Stimulated activated CD8-positive, alpha-beta memory T cell treated with anti-CD3 and anti-CD28 coated beads, Interleukin-12 subunit alpha, Interleukin-12 subunit beta, amount 100 ng/mL, for 4 hours (primary cell): ENCODE data around the gene RALGPS2.

Experiments
- DNase-seq: peaks from one replicate; pipeline ENCODE4 v3.0.0-alpha.2; 2020; ENCODE audit warnings: low read depth

Gene RALGPS2

GRCh38 chr1:178867670-178868069 is 142.6 kb downstream of the RALGPS2 start:
- DNase-seq: no peak

DNA sequence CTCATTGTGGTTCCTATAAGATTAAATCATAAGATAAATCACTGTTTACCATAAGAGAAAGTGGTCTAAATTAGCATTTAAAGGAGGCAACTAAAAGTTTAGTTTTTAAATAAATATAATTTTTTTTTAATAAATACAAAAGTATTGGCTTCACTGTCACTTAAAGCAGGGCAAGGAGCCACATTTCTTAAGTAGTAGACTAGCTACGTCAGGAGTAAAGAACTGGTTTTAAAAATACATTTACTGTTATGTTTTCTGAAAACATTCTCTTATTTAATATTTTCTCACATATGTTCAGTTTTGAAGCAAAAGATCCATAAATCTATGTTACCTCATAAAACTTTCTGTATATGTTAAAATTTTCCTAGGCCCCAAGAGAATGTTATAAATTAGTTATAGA is 143.7 kb downstream of the RALGPS2 start:
- DNase-seq: no peak

- no peak for DNase-seq
Observed at GRCh38 chr1:178869119-178869697, 144.2 kb downstream of the RALGPS2 start.

- DNase-seq: no peak
Observed at GRCh38 chr1:178870221-178870620, 145.2 kb downstream of the RALGPS2 start.

GRCh38 chr1:178870944-178871343 is 145.9 kb downstream of the RALGPS2 start, which contains the start of gene ANGPTL1:
Gene ANGPTL1, minus strand, starts transcription at chr1:178871077. Its CDS starts 5,301 bp downstream, at chr1:178865776.
- no peak for DNase-seq

DNA sequence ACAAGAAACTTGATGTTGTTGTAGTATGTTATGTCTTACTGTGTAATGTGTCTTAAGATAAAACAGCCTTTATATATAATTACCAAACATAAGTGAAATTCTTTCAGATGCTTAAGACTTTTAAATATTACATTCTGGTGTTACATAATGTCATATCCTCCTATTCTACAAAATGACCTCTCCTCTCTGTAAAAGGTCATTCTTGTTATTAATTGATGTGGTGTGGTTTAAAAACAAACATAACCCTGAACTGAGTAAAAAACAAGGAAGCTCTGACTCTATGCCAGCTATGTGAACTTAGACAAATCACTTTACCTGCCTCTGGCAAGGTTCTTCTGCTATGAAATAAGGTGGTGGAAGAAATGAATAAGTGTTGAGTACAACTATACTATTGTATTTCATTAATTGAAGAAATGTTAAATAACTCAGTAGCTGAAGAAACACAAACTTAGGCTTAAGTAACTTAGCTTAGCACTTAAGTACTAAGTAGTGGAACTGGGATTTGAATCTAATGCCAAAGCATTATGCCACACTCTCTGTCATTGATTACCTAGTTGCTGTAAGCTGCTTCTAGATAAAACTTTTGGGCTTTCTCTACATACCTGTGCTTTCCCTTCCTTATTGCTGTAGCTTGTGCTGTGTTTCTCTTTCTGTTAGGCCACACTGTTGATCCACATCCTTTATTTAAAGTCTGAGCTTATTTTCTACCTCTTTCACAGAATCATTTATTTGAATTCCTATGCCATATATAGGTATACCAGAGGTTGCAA is 146.7 kb downstream of the RALGPS2 start:
- no peak for DNase-seq

- DNase-seq: no peak
Observed at GRCh38 chr1:178874966-178875365, 149.9 kb downstream of the RALGPS2 start.

DNA sequence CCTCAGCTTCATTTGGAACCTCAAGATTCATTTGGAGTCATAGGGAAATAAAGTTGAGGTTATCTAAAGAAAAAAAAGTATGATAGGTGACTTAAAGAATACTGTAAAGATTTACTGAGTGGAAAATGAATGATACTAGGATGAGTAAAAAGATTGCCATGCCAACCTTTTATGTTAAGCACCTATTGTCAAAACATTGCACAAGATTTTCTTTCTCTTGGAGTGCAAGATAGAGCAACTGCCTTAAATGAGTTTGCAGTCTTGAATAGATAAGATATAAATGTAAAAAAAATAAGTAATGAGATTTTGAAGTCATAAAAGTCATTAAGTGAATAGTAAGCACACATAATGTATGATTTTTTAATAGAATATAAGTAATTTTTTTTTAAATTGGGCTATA is 150.9 kb downstream of the RALGPS2 start:
- no peak for DNase-seq

GRCh38 chr1:178877896-178878295 is 152.9 kb downstream of the RALGPS2 start:
- no peak for DNase-seq

- DNase-seq: no peak
Observed at GRCh38 chr1:178881950-178882349, 156.9 kb downstream of the RALGPS2 start.

DNA sequence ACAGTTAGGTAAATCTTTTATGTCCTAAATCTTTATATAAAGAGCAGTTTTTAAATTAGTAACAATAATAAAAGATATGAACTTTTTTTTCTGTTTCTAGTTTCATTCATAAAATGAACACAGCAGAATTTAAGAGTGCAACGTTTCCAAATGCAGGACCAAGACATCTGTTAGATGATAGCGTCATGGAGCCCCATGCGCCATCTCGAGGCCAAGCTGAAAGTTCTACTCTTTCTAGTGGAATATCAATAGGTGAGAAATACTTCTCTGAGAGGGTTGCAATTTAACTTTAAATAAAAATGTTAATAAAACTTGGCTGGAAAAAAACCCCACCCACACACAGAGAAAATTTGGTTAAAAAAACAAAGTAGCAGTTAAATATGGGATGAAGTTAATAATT is 160.8 kb downstream of the RALGPS2 start:
- no peak for DNase-seq

DNA sequence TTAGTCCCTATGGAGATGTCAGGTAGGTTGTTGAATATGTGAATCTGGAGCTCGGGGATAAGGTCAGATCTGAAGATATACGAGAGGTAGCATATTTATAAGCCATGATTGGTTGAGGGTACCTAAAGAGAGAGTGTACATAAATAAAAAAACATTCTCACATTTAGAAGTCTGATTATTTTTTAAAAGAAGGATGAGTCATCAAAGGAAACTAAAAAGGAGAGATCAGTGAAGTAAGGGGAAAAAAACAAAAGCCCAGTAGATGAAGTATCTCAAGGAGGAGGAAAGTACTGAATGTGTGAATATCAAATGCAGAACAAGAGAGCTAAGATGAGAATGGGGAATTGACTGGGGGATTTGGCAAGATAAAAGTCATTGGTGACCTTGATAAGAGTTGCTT is 161.5 kb downstream of the RALGPS2 start:
- no peak for DNase-seq

DNA sequence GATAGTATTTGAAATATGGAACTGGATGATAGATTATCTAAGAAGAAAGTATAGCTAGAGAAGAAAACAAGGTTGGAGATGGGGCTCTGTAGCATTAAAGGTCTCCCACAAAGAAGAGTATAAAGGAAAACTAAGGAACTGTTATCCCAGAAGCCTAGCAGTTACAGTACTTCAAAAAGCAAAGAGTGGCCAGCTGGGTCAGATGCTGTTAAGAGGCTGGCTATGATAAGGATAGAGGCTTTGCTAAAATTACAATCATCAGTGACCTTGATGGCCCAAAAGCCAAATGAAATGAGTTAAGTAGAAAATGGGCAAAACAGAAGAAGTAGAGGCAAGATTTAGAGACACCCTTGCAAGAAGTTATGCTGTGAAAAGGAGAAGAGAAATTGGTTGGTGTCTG is 170.9 kb downstream of the RALGPS2 start:
- no peak for DNase-seq

- DNase-seq: no peak
Observed at GRCh38 chr1:178898401-178898800, 173.4 kb downstream of the RALGPS2 start.

- no peak for DNase-seq
Observed at GRCh38 chr1:178899402-178899801, 174.4 kb downstream of the RALGPS2 start.

DNA sequence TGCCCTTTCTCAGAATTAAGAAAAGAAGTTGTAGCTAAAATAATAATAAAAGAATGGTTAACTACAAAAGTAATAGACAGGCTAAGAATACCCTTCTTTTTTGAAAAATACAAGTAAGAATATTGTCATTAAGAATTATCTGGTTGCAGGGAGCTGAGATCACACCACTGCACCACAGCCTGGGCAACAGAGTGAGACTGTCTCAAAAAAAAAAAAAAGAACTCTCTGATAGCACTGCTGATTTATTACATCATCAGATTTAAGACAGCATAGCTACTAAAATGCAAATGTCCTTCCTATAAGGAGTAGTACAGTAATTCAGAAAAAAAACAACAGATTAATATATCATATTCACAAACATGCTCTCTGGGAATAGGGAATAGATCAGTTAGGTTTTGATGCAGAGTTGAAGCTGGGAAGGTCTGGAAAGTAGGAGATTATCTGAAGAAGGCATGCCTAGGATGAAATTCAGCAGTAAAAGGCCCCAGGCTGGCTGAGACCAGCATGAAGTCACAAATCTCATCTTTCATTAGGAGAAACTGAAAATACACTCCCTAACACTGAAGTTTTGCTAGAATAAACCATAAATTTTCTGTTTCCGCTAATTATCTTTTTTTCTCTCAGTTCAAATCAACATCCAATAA is 176.6 kb downstream of the RALGPS2 start:
- DNase-seq: no peak

DNA sequence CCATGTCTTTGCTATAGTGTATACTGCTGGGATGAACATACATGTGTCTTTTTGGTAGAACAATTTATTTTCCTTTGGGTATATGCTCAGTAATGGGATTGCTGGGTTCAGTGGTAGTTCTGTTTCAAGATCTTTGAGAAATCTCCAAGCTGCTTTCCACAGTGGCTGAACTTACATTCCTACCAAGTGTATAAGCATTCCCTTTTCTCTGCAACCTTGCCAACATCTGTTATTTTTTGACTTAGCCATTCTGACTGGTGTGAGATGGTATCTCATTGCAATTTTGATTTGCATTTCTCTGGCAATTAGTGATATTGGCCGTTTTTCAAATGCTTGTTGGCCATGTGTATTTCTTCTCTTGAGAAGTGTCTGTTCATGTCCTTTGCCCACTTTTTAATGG is 183.3 kb downstream of the RALGPS2 start:
- no peak for DNase-seq

DNA sequence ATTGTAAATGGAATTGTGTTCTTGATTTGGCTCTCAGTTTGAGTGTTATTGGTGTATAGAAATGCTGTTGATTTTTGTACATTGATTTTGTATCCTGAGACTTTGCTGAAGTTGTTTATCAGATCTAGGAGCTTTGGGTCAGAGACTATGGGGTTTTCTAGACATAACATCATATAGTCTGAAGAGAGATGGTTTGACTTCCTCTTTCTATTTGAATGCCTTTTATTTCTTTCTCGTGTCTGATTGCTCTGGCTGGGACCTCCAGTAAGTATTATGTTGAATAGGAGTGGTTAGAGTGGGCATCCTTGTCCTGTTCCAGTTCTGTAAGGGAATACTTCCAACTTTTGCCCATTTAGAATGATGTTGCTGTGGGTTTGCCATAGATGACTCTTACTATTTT is 185.0 kb downstream of the RALGPS2 start:
- no peak for DNase-seq

- no peak for DNase-seq
Observed at GRCh38 chr1:178912597-178912996, 187.6 kb downstream of the RALGPS2 start.

DNA sequence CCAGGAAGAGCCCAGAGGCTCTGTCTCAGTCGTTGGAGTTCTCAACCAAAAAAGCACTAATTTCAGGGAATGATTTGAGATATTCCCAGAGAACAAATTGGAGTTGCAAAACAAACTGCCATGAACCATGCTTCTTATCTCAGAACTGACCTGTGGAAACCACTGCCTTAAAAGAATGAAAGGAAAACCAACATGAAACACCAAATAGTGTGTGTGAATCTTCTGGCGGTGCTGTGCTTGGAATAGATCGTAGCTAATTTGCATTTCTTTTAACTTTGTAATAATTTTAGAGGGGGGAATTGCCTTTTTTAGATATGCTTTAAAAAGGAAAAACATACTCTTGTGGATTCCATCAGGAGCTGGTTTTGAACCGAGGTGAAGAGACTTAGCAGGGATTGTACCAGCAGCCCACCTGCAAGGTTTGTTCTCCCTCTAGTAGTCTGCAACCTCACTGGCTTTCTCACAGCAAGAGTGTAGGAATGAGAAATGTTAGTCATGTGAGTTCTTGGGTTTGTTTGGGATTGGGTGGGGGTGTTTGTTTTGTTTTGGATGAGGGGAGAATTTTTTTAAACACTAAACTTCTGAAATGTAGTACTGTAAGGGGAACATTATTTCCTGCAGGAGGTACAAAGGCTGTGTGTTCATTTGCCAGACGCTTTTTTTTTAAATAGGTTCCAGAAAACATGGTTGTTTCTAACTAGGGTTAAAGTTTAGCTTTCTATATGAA is 191.6 kb downstream of the RALGPS2 start:
- no peak for DNase-seq

- DNase-seq: no peak
Observed at GRCh38 chr1:178918308-178918707, 193.3 kb downstream of the RALGPS2 start.

GRCh38 chr1:178918955-178919354 is 193.9 kb downstream of the RALGPS2 start:
- DNase-seq: no peak

DNA sequence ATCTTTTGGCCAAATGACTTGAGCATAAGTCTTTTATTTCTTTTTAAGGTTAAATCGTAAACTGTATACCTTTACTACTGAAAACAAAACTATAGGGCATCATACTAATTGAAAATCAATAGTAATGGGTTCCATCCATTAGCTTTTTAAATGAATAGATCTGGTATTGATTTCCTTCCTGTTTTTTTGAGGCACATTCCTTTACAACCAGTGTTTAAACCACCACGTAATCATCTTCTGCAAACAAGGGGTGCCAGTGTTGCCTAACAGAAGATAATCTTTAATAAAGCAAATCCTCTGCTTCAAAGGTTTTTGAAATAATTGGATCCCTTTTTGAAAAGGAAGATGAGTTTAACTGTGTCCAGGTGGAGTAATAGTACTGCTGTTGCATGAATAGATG is 194.5 kb downstream of the RALGPS2 start:
- no peak for DNase-seq
